Endothelial cell of umbilical vein (primary cell): ENCODE measurements around the gene C3.

Experiments
- EZH2 ChIP-seq: IDR thresholded peaks from 2 replicates; pipeline ENCODE4 v1.6.1; 2012; ENCODE audit warnings: borderline replicate concordance, low read depth, mild to moderate bottlenecking, moderate library complexity, low read length, inconsistent platforms; ENCODE audit not compliant: severe bottlenecking
- JUN ChIP-seq: IDR thresholded peaks from 2 replicates; pipeline ENCODE4 v1.6.1; 2011; ENCODE audit warnings: borderline replicate concordance, low read depth; ENCODE audit not compliant: insufficient read length, insufficient read depth
- MAX ChIP-seq: IDR thresholded peaks from 2 replicates; pipeline ENCODE4 v1.6.1; 2011; ENCODE audit not compliant: insufficient read depth, insufficient read length
- POLR2A ChIP-seq: IDR thresholded peaks from 2 replicates; pipeline ENCODE4 v1.6.1; 2012; ENCODE audit warnings: low read depth, mild to moderate bottlenecking, control low read depth, low read length
- POLR2AphosphoS5 ChIP-seq: IDR thresholded peaks from 2 replicates; pipeline ENCODE4 v1.6.1; 2012; ENCODE audit warnings: low read depth, mild to moderate bottlenecking, control low read depth, low read length, moderate library complexity; ENCODE audit not compliant: insufficient read depth
- TF ChIP-seq, protein P1 (sequence below), 2 donors: IDR thresholded peaks; 1 replicate in 1 of 2; 2 replicates in 1 of 2; pipeline ENCODE4 v1.5.1; 2011; ENCODE audit warnings: low read length in 2 of 2, mild to moderate bottlenecking in 2 of 2, moderate library complexity in 2 of 2, control low read depth in 1 of 2, inconsistent platforms in 1 of 2, low read depth in 1 of 2; ENCODE audit not compliant: insufficient read depth in 1 of 2; ENCODE audit errors: extremely low read depth in 1 of 2

- TF ChIP-seq, protein P1, sequence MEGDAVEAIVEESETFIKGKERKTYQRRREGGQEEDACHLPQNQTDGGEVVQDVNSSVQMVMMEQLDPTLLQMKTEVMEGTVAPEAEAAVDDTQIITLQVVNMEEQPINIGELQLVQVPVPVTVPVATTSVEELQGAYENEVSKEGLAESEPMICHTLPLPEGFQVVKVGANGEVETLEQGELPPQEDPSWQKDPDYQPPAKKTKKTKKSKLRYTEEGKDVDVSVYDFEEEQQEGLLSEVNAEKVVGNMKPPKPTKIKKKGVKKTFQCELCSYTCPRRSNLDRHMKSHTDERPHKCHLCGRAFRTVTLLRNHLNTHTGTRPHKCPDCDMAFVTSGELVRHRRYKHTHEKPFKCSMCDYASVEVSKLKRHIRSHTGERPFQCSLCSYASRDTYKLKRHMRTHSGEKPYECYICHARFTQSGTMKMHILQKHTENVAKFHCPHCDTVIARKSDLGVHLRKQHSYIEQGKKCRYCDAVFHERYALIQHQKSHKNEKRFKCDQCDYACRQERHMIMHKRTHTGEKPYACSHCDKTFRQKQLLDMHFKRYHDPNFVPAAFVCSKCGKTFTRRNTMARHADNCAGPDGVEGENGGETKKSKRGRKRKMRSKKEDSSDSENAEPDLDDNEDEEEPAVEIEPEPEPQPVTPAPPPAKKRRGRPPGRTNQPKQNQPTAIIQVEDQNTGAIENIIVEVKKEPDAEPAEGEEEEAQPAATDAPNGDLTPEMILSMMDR (IDR thresholded peaks at IDR 0.05; ENCODE audit: extremely low read depth in 1 of 2, insufficient read depth in 1 of 2, low read depth in 1 of 2, low read length in 2 of 2): no peak
- TF ChIP-seq POLR2A (no peak), MAX (no peak), EZH2 (no peak), POLR2AphosphoS5 (no peak), JUN (no peak)
Observed at GRCh38 chr19:6766357-6767080, 46.1 kb upstream of the C3 start.
